Measurements from ENCODE around the gene SOWAHD. TPM values are rescaled to one million over a fixed set of nuclear protein-coding genes. Genes with fewer than 3 reads are reported as not detected.

The SOWAHD gene
- total and polyA plus RNA-seq, 4 donors, result 0.10 to 2.5 (median 0.45) TPM

GRCh38 chrX:119778829-119779228, 20.4 kb downstream of the SOWAHD start:
- Histone ChIP-seq H3K9ac (ENCODE audit: low read depth in 1 of 2, low read length in 2 of 2) (no peak overlapping the region), H3K27me3 (ENCODE audit: control insufficient read depth in 4 of 4, insufficient read depth in 4 of 4, low read length in 3 of 4) (no peaks in the 10 kb centered on the region), H3K36me3 (ENCODE audit: control insufficient read depth in 4 of 4, insufficient read depth in 3 of 4, low read depth in 1 of 4, low read length in 3 of 4) (peaks cover 0 to 10% (median under 1%) of the 10 kb centered on the region in 4 donors), H3K4me1 (ENCODE audit: control insufficient read depth in 4 of 4, insufficient read depth in 4 of 4, low read length in 3 of 4) (no peaks in the 10 kb centered on the region), H3K4me3 (ENCODE audit: low read depth in 1 of 3, low read length in 3 of 3) (no peak overlapping the region), H3K27ac (ENCODE audit: low read depth in 1 of 2, low read length in 2 of 2) (no peak overlapping the region), H3K9me3 (ENCODE audit: control insufficient read depth in 4 of 4, low read length in 3 of 4) (no peaks in the 10 kb centered on the region)
- TF ChIP-seq TAF1 (conservative IDR thresholded peaks at IDR 0.05) (no peak), ZBTB33 (IDR thresholded peaks at IDR 0.05) (no peak), EGR1 (IDR thresholded peaks at IDR 0.05; ENCODE audit: low read depth in 2 of 2) (no peak), YY1 (IDR thresholded peaks at IDR 0.05) (no peak), FOXA1 (IDR thresholded peaks at IDR 0.05) (no peak), HNF4A (conservative IDR thresholded peaks at IDR 0.05) (no peak), REST (IDR thresholded peaks at IDR 0.05) (no peak), RXRA (IDR thresholded peaks at IDR 0.05) (no peak), CTCF (IDR thresholded peaks at IDR 0.05; ENCODE audit: low read depth, low read length, missing input control) (no peak), NR2F2 (IDR thresholded peaks at IDR 0.05) (no peak), GABPA (IDR thresholded peaks at IDR 0.05 in 1 of 2, conservative IDR thresholded peaks at IDR 0.05 in 1 of 2) (no peak)
- WGBS, result 91% methylated on average over 5 of the region's 5 CpGs
- DNase-seq (ENCODE audit: low spot score), result no peak

GRCh38 chrX:119783026-119783425, 24.6 kb downstream of the SOWAHD start:
- WGBS, result 80% methylated on average over 5 of the region's 5 CpGs
- no peak overlapping the region for H3K27ac ChIP-seq (ENCODE audit: low read depth in 1 of 2, low read length in 2 of 2)
- TF ChIP-seq SP1 (IDR thresholded peaks at IDR 0.05), result no peak
- no peak for TF ChIP-seq FOXA1 (IDR thresholded peaks at IDR 0.05)
- TF ChIP-seq EGR1 (IDR thresholded peaks at IDR 0.05; ENCODE audit: low read depth in 2 of 2), result no peak
- TF ChIP-seq NR2F2 (IDR thresholded peaks at IDR 0.05), result no peak
- TF ChIP-seq CTCF (IDR thresholded peaks at IDR 0.05; ENCODE audit: low read depth, low read length, missing input control), result no peak
- TF ChIP-seq JUND (IDR thresholded peaks at IDR 0.05), result no peak
- TF ChIP-seq YY1 (IDR thresholded peaks at IDR 0.05), result no peak
- no peak for TF ChIP-seq MAX (IDR thresholded peaks at IDR 0.05)
- no peak for TF ChIP-seq FOXA2 (IDR thresholded peaks at IDR 0.05)
- TF ChIP-seq GABPA (IDR thresholded peaks at IDR 0.05 in 1 of 2, conservative IDR thresholded peaks at IDR 0.05 in 1 of 2), result no peak
- no peaks in the 10 kb centered on the region for H3K27me3 ChIP-seq (ENCODE audit: control insufficient read depth in 4 of 4, insufficient read depth in 4 of 4, low read length in 3 of 4)
- peaks cover 2 to 25% (median 14%) of the 10 kb centered on the region in 4 donors for H3K36me3 ChIP-seq (ENCODE audit: control insufficient read depth in 4 of 4, insufficient read depth in 3 of 4, low read depth in 1 of 4, low read length in 3 of 4)
- DNase-seq (ENCODE audit: low spot score), result no peak
- H3K4me1 ChIP-seq (ENCODE audit: control insufficient read depth in 4 of 4, insufficient read depth in 4 of 4, low read length in 3 of 4), result peaks cover 0 to 3% (median under 1%) of the 10 kb centered on the region in 4 donors
- no peaks in the 10 kb centered on the region for H3K9me3 ChIP-seq (ENCODE audit: control insufficient read depth in 4 of 4, low read length in 3 of 4)
- H3K4me3 ChIP-seq (ENCODE audit: low read depth in 1 of 3, low read length in 3 of 3), result no peak overlapping the region
- no peak overlapping the region for H3K9ac ChIP-seq (ENCODE audit: low read depth in 1 of 2, low read length in 2 of 2)

Measured in liver (tissue), 9 donors.